Dedifferentiated amniotic fluid mesenchymal stem cell (primary cell): Measurements from ENCODE around the gene CA10.

Source experiments
- DNase-seq: peaks from one replicate; pipeline ENCODE4 v3.0.0-alpha.2; 2016; ENCODE audit errors: extremely low spot score

The CA10 gene

DNA sequence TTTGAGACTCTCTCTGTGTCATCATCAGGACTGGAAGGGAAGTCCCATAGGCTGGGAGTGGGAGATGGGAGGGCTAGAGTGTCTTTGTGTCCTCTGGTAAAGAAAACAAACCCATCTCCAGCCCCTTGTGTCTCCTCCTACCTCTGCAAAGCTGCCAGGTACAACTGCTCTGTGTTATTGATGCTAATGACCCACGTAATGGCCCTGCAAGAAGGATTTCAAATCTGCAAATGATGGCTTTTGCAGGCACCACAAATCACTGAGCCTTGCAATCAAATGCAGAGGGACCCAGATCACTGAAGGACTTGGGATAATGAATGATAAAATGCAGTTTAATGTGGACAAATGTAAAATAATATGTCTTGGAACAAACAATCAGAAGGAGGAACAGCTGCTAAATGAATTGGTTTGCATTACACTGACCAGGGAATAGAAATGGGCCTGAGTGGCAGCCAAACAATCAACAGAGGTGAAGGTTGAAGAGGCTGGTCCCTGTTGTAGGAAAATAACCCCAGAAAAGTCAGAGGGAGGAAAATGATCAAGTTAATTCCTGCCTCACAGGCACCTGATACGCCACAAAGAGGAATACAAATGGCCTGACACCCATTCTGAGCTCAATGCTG, 473.1 kb downstream of the CA10 start:
- no peak for DNase-seq

DNA sequence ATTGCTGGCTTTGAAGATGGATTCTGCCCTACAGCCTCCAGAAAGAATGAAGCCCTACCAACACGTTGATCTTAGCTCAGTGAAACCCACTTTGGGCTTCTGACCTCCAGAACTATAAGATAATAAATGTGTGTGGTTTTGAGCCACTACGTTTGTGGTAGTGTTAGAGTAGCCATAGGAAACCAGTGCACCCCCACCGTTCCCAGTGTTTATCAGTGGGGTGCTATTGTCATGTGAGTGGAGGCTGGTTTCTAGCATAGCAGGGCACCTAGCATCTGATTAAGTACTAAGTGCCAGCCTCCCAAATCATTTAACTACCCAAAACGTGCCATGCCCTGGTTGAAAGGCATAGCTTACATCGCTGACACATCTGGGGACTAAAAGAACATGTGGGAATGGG, 474.3 kb downstream of the CA10 start:
- DNase-seq = no peak

GRCh38 chr17:51683291-51683690, 475.2 kb downstream of the CA10 start:
- no peak for DNase-seq

DNA sequence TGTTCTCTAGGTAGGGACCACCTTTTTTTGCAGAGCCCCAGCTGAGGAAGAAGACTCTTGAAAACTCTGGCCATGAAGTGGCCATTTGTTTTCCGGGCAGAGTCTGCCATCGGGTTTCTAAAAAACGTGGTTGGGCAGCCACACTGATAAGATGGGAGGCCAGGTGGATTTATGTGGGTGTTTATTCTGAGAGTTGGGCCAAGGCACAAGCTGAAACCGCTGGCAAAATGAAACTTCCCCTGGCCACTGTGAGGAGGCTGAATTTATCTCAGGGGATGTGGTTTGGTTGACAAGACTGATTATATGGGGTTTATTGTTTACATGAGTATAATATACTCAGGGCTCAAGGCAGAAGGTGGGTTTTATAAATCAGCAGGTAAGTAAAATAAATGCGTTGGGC, 476.4 kb downstream of the CA10 start:
- no peak for DNase-seq

DNA sequence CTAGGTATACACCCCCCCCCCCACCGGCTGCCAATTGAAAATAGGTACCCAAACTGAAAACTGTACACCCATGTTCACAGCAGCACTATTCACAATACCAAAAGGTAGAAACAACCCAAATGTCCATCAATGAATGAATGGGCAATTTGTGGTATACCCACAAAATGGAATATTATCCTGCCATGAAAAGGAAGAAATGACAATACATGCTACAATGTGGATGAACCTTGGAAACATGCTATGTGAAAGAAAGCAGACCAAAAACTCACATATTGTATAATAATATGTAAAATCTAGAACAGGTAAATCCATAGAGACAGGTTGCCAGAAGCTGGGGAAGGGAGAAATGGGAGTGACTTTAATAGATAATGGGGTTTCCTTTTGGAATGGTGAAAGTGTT, 480.6 kb downstream of the CA10 start:
- DNase-seq = no peak

DNA sequence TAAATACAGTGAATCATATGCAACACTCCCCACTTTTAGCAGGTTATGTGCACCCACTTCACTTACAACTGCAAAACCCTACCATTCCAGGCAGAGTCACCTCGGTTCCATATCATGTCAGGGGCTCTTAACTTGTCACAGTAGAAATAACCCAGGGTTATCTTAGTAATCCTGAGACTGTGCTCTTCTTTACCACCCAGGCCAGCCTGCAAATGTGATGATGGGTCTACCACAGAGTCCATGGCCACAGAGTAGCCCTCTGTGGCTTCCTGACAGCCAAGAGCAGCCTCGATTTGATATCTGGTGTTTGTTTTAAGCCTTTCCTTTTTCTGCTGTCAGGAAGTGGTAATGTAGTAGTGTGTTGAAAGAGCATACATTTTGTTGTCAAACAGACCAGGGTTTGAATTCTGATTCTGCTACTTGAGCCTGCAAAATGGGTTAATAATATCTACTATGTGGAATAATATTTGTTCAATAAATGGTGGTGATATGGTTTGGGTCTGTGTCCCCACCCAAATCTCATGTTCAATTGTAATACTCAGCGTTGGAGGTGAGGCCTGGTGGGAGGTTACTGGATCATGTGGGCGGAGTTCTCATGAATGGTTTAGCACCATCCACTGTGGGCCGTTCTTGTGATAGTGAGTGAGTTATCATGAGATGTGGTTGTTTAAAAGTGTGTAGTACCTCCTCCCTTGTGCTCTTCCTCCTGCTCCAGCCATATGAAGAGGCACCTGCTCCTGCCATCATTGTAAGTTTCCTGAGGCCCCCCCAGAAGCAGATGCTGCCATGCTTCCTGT, 481.6 kb downstream of the CA10 start:
- no peak for DNase-seq

- no peak for DNase-seq
These were observed 483.8 kb downstream of the CA10 start for GRCh38 chr17:51674579-51675255.

GRCh38 chr17:51673070-51673469, 485.4 kb downstream of the CA10 start:
- DNase-seq = no peak

- no peak for DNase-seq
These were observed 486.4 kb downstream of the CA10 start for GRCh38 chr17:51672065-51672464.

- DNase-seq = no peak
These were observed 487.6 kb downstream of the CA10 start for GRCh38 chr17:51670899-51671298.

- no peak for DNase-seq
These were observed 489.6 kb downstream of the CA10 start for GRCh38 chr17:51668963-51669246.

DNA sequence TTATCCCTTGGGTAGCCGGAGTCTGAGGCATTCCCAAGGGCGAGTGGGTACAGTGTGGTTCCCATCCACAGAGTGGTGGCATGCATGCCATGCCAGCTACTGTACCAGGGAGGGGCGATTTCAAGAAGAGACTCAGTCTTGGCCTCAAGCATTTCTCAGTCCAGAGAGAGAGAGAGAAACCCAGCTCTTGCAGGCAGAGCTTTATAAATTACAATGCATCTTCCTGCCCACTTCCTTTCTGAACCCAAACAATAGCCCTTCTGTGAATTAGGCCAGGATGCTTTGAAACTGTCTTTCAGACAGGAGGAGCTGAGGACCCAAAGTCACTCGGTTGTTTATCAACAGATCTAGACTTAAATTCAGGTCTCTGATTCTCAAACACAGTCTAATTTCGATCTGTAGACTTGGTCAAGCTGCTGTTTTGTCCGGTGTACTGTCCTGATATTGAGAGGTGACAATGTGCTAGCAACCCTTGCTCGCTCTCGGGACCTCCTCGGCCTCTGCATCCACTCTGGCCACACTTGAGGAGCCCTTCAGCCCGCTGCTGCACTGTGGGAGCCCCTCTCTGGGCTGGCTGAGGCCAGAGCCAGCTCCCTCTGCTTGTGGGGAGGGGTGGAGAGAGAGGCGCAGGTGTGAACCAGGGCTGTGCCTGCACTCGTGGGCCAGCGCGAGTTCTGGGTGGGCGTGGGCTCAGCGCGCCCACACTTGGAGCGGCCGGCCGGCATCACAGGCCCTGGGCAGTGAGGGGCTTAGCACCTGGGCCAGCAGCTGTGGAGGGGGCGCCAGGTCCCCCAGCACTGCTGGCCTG, 490.2 kb downstream of the CA10 start:
- no peak for DNase-seq

GRCh38 chr17:51667706-51668083, 490.8 kb downstream of the CA10 start:
- DNase-seq = no peak

- DNase-seq = no peak
These were observed 491.4 kb downstream of the CA10 start for GRCh38 chr17:51666971-51667705.

- DNase-seq = no peak
These were observed 496.1 kb downstream of the CA10 start for GRCh38 chr17:51662204-51663056.

DNA sequence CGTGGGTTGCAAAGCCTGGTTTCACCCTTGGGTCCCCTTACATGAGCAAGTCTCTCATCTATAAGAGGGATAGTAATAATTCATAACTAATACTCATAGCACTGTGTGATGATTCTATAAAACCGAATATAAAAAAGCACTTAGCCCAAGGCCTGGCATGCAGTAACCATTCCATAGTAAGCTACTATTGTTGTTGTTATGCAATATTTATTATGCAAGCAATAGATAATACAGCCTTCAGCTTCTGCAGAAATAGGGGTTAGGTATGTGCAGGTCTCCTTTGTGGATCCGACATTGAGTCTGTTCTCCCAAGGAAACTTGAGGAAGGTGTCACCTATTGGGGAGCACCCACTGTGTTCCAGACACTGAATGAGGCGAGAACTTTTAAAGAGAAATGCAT, 497.1 kb downstream of the CA10 start:
- no peak for DNase-seq

DNA sequence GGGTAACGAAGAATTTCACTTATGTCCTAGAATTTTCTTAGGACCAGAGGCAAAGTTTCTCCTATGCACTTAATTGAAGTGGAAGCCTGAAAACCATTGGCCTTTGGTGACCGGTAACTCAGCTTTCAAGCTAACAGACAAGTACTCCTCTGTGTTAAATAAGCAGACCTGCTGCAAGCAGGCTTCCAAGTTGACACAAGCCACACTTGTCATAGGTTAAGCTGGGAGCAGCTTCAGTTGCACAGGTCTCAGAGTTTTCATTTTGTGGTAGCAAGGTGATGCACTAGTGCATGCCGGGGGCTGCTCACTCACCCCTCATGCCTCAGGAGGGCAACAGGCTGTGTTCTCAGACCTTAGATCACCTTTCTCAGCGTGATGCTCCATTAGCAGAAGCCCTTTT, 498.2 kb downstream of the CA10 start:
- no peak for DNase-seq

DNA sequence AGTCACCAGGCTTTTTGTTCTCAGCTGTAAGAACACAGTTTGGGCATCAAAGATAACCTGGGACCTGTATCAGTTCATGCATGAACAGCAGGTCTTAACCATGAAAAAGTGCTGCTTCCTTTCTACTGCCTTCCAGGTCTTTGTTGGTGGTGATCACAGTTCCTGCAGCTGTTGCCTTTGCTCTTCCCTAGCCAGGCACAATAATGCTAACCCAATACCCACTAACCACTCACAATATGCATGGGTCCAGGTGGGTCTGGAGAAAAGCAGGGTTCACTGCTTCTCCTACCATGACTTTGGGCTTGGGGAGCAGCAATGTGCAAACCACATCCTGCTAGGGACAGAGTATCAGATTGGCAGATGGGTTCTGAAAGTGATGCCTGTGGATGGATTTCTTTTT, 501.3 kb downstream of the CA10 start:
- DNase-seq = no peak

- no peak for DNase-seq
These were observed 504.6 kb downstream of the CA10 start for GRCh38 chr17:51653878-51654277.

- DNase-seq = no peak
These were observed 506.0 kb downstream of the CA10 start for GRCh38 chr17:51652529-51652928.
